RWPE1 (cell line): ENCODE results near the gene IMMP2L.
"Not testable (repeated sequence)": the region's sequence is repeated elsewhere in the genome, so short reads cannot be mapped to it uniquely, and the experiment has no call there.

Source experiments
- CTCF ChIA-PET: fragments of 350-600 bp; sonication (Branson Sonifier 250); formaldehyde crosslinking; extraction: SDS; loops from one replicate; lab custom pipeline; 2021; lab: Yijun Ruan, JAX
- POLR2A ChIA-PET: fragments of 400-600 bp; formaldehyde crosslinking; extraction: SDS; loops from one replicate; lab custom pipeline; 2020; ENCODE audit warnings: antibody characterized with exemption; ENCODE audit not compliant: low non-redundant PET; lab: Yijun Ruan, JAX
- DNase-seq: peaks from one replicate; pipeline ENCODE4 v3.0.0; 2012; ENCODE audit warnings: low spot score
- H3K27ac ChIP-seq: fragments of 450-650 bp; 2 replicates; pipeline ENCODE4 v1.5.1; 2017
- TF ChIP-seq, protein P1 (sequence below): fragments of 450-650 bp; conservative IDR thresholded peaks from 2 replicates; pipeline ENCODE4 v1.5.1; 2017; ENCODE audit warnings: low read depth, mild to moderate bottlenecking

Gene IMMP2L

DNA sequence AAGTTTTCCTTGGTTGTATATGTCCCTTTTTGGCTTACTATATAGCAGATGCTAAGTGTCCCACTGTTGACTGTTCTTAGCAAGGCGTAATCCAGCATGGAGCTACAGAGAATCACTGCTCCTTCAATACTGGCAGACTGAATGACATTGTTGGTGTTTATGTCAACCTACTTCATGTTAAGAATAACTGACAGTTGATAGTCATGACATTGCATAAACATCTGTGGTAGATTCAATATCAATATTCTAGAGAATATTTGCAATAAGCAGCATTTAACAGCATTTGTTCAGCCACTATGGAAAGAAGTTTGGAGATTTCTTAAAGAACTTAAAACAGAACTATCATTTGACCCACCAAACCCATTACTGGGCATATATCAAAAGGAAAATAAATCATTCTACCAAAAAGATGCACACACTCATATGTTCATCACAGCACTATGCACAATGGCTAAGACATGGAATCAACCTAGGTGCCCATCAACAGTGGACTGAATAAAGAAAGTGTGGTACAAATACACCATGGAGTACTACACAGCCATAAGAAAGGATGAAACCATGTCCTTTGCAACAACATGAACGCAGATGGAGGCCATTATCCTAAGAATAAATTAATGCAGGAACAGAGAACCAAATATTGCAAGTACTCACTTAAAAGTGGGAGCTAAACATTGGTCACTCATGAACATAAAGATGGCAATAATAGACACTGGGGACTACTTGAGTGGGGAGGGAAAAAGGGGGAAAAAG, 88.7 kb downstream of the IMMP2L start:
- no peak for DNase-seq
- H3K27ac ChIP-seq, result no peak overlapping the region
- TF ChIP-seq, protein P1, sequence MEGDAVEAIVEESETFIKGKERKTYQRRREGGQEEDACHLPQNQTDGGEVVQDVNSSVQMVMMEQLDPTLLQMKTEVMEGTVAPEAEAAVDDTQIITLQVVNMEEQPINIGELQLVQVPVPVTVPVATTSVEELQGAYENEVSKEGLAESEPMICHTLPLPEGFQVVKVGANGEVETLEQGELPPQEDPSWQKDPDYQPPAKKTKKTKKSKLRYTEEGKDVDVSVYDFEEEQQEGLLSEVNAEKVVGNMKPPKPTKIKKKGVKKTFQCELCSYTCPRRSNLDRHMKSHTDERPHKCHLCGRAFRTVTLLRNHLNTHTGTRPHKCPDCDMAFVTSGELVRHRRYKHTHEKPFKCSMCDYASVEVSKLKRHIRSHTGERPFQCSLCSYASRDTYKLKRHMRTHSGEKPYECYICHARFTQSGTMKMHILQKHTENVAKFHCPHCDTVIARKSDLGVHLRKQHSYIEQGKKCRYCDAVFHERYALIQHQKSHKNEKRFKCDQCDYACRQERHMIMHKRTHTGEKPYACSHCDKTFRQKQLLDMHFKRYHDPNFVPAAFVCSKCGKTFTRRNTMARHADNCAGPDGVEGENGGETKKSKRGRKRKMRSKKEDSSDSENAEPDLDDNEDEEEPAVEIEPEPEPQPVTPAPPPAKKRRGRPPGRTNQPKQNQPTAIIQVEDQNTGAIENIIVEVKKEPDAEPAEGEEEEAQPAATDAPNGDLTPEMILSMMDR, result no peak
- ChIA-PET CTCF (no interaction called here), POLR2A (no interaction called here)

DNA sequence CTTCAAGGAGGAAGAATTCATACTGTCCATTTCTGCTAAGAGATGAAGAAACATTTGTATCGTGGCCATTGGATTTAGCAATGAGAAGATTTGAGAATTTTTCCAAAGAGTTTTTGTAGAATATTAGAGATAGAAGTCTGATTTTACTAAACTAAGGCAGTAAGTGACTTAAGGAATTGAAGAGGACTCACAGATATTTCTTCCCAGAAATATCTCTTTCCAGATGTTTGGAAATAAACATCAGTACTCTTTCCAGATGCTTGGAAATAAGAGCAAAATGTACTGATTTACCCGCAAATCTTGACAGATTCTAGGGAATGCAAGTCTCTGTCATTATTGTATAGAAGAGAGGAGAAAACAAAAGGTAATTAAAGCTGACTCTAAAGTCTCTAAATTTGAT, 91.3 kb downstream of the IMMP2L start:
- TF ChIP-seq, protein P1, result no peak
- ChIA-PET POLR2A (no interaction called here), CTCF (no interaction called here)
- no peak overlapping the region for H3K27ac ChIP-seq
- no peak for DNase-seq

DNA sequence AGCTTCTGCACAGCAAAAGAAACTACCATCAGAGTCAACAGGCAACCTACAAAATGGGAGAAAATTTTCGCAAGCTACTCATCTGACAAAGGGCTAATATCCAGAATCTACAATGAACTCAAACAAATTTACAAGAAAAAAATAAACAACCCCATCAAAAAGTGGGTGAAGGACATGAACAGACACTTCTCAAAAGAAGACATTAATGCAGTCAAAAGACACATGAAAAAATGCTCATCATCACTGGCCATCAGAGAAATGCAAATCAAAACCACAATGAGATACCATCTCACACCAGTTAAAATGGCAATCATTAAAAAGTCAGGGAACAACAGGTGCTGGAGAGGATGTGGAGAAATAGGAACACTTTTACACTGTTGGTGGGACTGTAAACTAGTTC, 92.4 kb downstream of the IMMP2L start:
- CTCF ChIA-PET, H3K27ac ChIP-seq, DNase-seq, POLR2A ChIA-PET: not testable (repeated sequence)

DNA sequence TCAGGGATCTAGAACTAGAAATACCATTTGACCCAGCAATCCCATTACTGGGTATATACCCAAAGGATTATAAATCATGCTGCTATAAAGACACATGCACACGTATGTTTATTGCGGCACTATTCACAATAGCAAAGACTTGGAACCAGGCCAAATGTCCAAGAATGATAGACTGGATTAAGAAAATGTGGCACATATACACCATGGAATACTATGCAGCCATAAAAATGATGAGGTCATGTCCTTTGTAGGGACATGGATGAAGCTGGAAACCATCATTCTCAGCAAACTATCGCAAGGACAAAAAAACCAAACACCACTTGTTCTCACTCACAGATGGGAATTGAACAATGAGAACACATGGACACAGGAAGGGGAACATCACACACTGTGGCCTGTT, 96.5 kb downstream of the IMMP2L start:
- DNase-seq, CTCF ChIA-PET, H3K27ac ChIP-seq, POLR2A ChIA-PET: not testable (repeated sequence)

DNA sequence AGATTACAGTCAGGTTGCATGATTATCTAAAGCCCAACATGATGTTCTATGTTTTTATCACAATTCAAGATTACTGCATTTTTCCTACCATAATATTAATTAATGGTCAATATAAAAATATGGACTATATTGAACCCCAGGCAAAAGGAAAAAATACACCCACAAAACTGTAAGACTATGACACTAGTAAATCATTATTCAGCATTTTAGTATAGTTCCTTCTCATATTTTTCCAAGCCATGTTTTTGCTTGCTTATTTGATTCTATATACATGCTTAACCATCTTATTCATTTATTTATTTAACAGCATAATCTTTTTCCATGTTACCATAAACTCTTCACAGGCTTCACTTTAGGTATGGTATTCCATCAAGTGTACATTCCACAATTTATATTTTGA, 101.6 kb downstream of the IMMP2L start:
- TF ChIP-seq, protein P1, result no peak
- ChIA-PET POLR2A (no interaction called here), CTCF (no interaction called here)
- DNase-seq, result no peak
- H3K27ac ChIP-seq, result no peak overlapping the region

DNA sequence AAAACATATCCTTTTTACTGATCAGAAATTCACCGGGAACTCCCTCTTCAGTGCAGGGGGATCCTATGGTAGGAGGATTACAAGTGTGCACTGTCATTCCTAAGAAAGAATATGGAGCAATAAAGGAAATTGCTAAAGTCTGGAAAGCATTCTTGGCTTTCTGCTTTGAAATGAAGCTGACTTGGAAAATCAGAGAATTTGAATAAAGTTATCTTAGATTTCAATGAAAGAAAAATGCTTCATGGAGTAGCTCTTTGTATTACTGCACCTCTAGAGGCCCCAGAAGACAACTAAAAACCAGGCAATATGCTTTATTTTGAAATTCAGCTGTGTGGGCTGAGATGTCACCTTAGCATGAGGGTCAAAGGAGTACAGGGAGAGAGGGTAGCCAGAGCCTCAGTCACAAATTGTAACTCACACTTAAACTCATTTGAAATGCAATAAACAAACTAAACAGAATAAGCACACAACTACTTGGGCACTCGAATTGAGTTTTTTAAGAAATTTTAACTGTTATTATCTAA, 102.5 kb downstream of the IMMP2L start:
- ChIA-PET POLR2A (no interaction called here), CTCF (interaction anchor here (0.6 kb wide), 2 partner anchors 26 to 33 kb away, joined by 3 read pairs; no protein-coding TSS in a partner anchor)
- no peak overlapping the region for H3K27ac ChIP-seq
- no peak for DNase-seq
- TF ChIP-seq, protein P1, result no peak

DNA sequence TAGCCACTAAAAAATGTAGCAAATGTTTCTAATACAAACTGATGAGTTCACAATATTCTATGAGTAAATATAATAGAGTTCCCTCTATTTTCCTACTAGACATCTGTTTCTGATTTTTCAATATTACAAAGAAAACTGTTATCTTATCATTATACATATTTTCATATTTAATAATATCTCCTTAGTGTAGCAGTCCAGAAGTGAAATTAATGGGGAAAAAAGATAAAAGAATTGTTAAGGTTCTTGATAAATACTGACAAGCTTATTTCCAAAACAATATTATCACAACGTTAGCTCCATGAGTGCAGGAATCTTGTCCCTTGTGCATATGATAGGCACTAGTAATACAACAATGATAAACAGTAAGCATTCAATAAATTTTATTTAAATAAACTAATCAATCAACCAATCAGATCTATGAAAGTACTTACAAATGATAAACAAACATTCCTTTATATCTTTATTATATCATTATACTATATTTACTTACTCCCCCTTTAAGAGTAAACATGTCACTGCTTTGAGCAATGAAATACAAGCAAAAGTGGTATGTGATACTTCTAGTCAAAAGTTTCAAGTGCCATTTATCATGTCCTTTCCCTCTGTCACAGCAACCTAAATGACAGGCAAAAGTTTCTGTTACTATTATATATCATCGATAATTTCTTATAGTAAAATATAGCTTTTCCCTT, 103.1 kb downstream of the IMMP2L start:
- TF ChIP-seq, protein P1, result no peak
- no peak for DNase-seq
- CTCF ChIA-PET, result interaction anchor here (0.6 kb wide), 2 partner anchors 25 to 32 kb away, joined by 3 read pairs; no protein-coding TSS in a partner anchor
- POLR2A ChIA-PET, result no interaction called here
- H3K27ac ChIP-seq, result no peak overlapping the region

DNA sequence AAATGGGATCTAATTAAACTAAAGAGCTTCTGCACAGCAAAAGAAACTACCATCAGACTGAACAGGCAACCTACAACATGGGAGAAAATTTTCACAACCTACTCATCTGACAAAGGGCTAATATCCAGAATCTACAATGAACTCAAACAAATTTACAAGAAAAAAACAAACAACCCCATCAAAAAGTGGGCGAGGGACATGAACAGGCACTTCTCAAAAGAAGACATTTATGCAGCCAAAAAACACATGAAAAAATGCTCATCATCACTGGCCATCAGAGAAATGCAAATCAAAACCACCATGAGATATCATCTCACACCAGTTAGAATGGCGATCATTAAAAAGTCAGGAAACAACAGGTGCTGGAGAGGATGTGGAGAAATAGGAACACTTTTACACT, 111.6 kb downstream of the IMMP2L start:
- CTCF ChIA-PET, POLR2A ChIA-PET, H3K27ac ChIP-seq, DNase-seq: not testable (repeated sequence)

DNA sequence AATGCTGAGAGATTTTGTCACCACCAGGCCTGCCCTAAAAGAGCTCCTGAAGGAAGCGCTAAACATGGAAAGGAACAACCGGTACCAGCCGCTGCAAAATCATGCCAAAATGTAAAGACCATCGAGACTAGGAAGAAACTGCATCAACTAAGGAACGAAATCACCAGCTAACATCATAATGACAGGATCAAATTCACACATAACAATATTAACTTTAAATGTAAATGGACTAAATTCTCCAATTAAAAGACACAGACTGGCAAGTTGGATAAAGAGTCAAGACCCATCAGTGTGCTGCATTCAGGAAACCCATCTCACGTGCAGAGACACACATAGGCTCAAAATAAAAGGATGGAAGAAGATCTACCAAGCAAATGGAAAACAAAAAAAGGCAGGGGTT, 114.8 kb downstream of the IMMP2L start:
- H3K27ac ChIP-seq, CTCF ChIA-PET, DNase-seq, POLR2A ChIA-PET: not testable (repeated sequence)
